Astrocyte of the cerebellum (primary cell): Measurements from ENCODE around the gene HIPK1.

Experiments
- DNase-seq: peaks from one replicate; pipeline ENCODE4 v3.0.0-alpha.2; 2011; ENCODE audit warnings: low read depth
- H3K4me3 ChIP-seq: 2 replicates; pipeline ENCODE4 v1.5.1; 2011; ENCODE audit warnings: mild to moderate bottlenecking, low read depth, low read length, moderate library complexity
- in situ Hi-C: cut with HindIII; loops from 2 replicates; pipeline ENCODE4 v1.10.0; 2017; ENCODE audit warnings: low sequenced_read_pairs
- TF ChIP-seq, protein P1 (sequence below): IDR thresholded peaks from 2 replicates; pipeline ENCODE4 v1.5.1; 2012; ENCODE audit warnings: low read length, low read depth, moderate library complexity, mild to moderate bottlenecking; ENCODE audit errors: missing control alignments

Gene HIPK1

DNA sequence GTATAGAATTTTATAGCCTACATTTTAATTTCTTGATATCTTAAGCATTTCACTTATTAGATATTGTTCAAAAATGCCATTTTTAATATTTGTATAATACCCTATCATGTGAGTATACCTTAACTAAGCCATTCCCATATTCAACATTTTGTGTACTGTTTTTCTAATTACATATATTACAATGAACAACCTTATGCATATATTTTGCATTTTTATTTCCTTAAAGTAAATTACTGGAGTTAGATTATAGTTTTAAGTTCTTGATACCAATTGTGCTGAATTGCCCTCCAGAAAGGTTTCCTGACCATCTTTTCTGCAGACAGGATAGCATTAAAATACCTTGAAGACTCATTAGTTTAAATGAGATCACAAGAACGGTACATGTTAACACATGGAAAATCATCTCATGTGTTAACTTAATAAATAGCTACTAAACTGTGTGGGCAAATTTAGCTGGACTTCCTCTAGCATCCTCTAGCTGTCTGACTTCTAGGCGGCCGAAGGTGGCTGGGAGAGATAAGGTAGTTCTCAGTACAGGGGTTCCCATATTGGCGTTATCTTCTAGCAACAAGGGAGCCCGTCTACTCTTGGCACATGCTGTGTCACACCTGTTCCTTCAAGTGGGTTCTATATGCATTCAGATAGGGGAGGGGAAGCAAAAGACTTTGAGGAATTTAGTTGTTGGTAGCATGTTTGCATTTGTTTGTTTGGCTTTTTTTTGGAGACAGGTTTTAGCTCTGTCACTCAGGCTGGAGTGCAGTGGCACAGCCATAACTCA is 15.0 kb upstream of the HIPK1 start:
- no peak for DNase-seq
- no peak overlapping the region for H3K4me3 ChIP-seq
- in situ Hi-C loops, result no loop called here
- TF ChIP-seq, protein P1, sequence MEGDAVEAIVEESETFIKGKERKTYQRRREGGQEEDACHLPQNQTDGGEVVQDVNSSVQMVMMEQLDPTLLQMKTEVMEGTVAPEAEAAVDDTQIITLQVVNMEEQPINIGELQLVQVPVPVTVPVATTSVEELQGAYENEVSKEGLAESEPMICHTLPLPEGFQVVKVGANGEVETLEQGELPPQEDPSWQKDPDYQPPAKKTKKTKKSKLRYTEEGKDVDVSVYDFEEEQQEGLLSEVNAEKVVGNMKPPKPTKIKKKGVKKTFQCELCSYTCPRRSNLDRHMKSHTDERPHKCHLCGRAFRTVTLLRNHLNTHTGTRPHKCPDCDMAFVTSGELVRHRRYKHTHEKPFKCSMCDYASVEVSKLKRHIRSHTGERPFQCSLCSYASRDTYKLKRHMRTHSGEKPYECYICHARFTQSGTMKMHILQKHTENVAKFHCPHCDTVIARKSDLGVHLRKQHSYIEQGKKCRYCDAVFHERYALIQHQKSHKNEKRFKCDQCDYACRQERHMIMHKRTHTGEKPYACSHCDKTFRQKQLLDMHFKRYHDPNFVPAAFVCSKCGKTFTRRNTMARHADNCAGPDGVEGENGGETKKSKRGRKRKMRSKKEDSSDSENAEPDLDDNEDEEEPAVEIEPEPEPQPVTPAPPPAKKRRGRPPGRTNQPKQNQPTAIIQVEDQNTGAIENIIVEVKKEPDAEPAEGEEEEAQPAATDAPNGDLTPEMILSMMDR, result no peak

GRCh38 chr1:113916974-113917373 is 12.2 kb upstream of the HIPK1 start:
- no peak for DNase-seq
- in situ Hi-C loops, result no loop called here
- TF ChIP-seq, protein P1, result no peak
- H3K4me3 ChIP-seq, result no peak overlapping the region

DNA sequence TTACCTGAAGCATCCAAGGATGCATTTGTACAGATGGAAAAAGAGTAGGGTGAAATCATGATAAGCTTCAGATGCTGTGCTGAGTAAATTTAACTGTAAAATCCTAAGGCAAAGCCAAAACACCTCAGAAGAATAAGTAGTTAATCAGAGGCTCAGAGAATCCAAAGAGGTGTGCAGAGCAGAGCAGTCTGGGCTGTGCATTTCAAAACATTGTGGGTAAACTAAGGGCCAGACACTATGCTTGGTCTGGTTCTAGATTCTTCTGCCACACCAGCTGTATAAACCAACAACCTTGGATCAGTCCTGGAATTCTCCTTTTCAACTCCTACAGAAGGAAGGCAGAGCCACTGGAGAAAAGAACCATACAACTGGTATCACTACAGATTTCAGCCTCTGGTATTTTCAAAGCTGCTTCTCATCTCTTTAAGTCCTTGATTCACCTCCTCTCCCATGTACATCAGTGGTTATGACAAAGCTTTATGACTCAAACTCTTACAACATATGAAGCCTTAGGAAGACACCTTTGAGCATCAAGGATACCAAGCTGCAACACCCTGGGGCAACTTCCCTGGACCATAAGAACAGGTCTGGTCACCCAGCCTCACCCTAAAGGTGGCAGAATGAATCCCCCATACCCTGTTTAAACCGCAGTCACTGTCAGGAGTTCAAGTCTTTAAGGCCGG is 11.6 kb upstream of the HIPK1 start:
- no peak for DNase-seq
- no peak overlapping the region for H3K4me3 ChIP-seq
- in situ Hi-C loops, result no loop called here
- TF ChIP-seq, protein P1, result no peak

DNA sequence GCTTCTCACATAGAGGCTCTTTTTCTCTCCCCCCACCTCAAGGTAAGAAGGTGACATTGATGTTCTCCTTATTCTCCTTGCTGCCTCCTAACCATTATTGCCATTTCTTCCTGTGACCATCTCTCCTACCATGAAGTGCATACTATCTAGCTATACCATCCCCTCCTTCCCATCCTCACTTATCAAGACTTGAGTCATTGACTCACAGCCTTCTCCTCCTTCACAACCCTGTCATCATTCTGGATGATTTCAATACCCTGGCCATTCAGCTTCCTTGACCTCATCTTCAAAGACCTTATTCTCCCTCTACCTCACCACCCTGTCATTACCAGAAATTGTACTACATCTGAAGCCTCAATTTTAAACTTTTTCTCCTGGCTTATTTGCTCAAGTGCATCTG is 10.9 kb upstream of the HIPK1 start:
- TF ChIP-seq, protein P1, result no peak
- in situ Hi-C loops, result no loop called here
- no peak for DNase-seq
- H3K4me3 ChIP-seq, result no peak overlapping the region

GRCh38 chr1:113922957-113923356 is 6.2 kb upstream of the HIPK1 start:
- DNase-seq, result no peak
- TF ChIP-seq, protein P1, result no peak
- in situ Hi-C loops, result no loop called here
- no peak overlapping the region for H3K4me3 ChIP-seq

- in situ Hi-C loops, result no loop called here
- TF ChIP-seq, protein P1, result no peak
Observed at GRCh38 chr1:113924473-113924872, 4.7 kb upstream of the HIPK1 start.

More at GRCh38 chr1:113924473-113924872, 4.7 kb upstream of the HIPK1 start:
- no peak overlapping the region for H3K4me3 ChIP-seq
- no peak for DNase-seq
